Effector CD4-positive, alpha-beta T cell (primary cell): Measurements from ENCODE around the gene RD3L. TPM values are rescaled to one million over a fixed set of nuclear protein-coding genes. Genes with fewer than 3 reads are reported as not detected.
"Not testable (repeated sequence)": the region's sequence is repeated elsewhere in the genome, so short reads cannot be mapped to it uniquely, and the experiment has no call there.

Experiments used
- DNase-seq: peaks from one replicate; pipeline ENCODE4 v3.0.0-alpha.2; 2020
- total RNA-seq: gene quantifications from one replicate; lab custom pipeline; 2026; lab: John Stamatoyannopoulos, UW

Gene RD3L
- total RNA-seq: not detected

DNA sequence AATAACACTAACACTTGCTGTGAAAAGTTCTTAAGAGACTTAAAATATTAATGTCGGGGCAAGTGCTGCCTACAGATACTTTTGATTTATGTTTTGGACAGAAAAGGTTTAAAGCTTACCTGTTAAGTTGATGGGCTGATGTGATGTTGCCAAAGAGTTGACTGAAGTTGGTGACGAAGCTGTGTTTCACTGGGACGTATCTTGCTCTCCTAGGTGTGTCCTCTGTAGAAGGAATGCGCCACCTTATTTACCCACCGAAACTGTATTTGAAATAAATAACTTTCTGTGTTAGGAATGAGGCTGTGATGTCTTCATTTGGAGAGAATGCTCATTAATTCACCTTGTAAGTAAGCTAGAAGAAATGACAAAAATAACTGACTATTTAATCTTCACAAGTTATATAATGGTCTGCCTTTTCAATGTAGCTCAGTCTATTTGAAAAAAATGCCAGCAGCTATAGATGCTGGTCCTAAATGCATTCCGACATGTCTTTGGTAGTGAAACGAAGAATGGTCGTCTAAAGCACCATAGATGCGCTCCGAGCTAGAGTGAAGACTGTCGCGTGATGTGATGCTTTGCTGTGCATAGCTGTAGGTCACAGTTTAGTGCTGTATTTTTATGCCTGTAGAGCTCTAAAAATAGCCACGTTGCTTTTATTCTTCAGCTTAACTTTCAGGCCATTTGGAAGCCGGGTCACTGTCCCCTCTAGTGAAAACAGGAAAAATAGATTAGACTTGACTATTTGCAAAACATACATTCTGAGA, at the start of gene RD3L:
Gene RD3L (minus strand): TSS at position 557 of the 764 bp plus-strand sequence. CDS start 834 bp downstream, outside the sequence.
- DNase-seq: no peak

DNA sequence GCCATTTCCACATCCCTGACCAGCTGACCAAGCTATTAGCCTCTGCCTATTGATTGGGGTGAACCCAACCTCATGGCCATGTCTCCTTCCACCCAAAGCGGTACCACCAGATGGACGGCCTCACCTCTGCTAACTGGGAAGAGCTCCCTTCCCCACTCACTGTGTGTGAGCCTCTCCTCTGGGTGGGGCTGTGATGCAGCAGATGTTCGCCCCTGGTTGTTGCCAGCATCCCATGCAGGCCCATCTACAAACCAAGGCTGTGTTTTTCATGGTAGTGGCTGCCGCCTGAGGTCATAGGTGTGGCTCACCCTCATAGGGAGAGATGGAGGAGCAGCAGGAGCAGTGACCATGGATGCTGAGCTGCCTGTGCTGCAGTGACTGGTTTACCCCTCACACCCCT, 47.6 kb upstream of the RD3L start:
- no peak for DNase-seq

DNA sequence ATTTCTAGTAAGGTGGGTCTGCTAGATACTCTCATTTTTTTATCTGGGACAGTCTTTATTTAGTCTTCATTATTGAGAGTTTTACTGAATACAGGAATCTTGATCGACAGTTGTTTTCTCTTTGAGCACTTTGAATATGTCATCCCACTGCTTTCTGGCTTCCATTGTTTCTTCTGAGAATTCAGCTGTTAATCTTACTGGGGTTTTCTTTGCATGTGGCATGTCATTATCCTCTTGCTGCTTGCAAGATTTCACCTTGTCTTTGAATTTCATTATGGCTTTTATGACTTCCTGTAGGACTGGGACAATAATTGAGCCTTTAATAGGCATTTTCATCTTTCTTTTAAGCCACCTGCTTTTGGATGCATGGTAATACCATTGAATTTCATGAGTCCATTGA, 46.7 kb upstream of the RD3L start:
- DNase-seq: no peak

DNA sequence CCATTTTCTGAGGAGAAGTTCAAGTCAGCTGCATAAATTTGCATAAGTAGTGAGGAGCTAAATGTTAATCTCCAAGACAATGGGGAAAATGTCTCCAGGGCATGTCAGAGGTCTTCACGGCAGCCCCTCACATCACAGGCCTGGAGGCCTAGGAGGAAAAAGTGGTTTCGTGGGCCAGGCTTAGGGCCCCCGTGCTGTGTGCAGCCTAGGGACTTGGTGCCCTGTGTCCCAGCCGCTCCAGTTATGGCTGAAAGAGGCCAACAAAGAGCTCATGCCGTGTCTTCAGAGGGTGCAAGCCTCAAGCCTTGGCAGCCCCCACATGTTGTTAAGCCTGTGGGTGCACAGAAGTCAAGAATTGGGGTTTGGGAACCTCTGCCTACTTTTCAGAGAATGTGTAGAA, 41.9 kb upstream of the RD3L start:
- DNase-seq: no peak

DNA sequence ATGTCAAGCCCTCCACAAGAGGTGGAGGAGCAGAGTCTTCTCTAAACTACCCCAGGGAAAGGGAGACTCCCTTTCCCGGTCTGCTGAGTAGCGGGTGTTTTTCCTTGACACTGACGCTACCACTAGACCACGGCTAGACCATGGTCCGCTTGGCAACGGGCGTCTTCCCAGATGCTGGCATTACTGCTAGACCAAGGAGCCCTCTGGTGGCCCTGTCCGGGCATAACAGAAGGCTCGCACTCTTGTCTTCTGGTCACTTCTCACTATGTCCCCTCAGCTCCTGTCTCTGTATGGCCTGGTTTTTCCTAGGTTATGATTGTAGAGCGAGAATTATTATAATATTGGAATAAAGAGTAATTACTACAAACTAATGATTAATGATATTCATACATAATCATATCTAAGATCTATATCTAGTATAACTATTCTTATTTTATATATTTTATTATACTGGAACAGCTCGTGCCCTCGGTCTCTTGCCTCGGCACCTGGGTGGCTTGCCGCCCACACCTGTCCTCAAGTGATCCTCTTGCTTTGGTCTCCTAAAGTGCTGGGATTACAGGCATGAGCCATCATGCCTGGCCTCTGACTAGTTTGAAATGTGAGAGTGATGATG, 38.4 kb upstream of the RD3L start:
- DNase-seq: not testable (repeated sequence)

DNA sequence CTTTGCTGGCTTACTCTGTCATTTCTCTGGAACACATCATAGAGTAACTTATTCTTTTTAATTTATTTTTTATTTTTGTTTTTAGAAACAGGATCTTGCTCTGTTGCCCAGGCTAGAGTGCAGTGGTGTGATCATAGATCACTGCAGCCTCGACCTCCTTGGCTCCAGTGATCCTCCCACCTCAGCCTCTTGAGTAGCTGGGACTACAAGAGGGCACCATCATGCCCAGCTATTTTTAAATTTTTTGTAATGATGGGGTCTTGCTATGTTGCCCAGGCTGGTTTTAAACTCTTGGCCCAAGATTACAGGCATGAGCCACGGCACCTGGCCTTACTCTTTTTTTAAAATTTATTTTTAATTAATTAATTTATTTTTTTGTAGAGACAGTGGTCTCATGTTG, 32.2 kb upstream of the RD3L start:
- no peak for DNase-seq

DNA sequence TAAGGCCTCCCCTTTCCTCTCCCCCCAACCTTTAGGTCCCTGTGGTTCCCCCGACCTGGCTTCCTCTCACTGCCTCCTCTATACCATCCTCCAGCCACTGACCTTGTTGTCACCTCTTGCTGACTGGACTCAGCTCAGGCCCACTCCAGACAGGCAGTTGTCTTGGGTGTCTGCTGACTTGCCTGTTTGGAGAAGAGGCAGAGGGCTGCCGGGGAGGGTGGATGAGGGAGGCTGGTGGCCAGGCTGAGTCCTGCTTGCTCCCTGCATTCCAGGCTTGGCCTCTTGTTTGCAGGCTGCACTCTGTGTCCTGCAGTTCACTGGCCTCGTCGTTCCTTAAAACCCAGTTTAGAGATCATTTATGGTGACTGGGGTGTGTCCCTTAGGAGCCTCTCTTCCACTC, 31.0 kb upstream of the RD3L start:
- DNase-seq: no peak

DNA sequence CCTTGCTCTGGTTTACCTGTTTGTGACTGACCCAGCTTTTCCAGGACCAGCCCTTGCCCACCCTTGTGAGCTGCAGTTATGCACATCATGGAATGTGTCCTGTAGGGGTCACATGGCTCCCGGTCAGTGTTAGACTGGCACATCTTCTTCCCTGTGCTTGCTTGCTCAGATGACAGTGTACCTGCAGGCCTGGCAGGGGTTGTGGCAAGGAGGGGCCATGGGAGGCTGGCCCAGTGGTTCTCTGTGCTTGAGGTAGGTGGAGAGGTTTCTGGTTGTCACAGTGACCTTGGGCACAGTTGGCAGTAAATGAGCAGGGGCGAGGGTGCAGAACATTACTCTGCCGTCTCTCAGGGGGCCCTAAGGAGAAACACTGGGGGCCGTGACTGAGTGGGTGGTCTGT, 27.6 kb upstream of the RD3L start:
- DNase-seq: no peak

DNA sequence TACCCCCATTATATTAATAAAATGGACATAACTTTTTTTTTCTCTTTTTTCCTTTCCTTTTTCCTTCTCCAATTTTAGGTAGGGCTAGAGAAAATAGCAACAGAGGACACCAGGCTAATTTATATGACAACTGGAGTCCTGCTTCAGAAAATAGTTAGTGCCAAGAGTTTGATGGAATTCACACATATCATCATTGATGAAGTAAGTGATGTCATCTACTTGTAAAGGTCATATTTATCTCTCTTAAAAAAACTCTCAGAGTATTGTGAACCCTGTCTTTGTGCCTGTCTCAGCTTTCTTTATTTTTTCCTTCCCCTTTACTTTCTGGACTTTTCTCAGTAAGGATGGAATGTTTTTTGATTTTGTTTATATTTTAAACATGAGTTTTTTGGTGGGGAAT, 24.3 kb upstream of the RD3L start:
- DNase-seq: no peak

DNA sequence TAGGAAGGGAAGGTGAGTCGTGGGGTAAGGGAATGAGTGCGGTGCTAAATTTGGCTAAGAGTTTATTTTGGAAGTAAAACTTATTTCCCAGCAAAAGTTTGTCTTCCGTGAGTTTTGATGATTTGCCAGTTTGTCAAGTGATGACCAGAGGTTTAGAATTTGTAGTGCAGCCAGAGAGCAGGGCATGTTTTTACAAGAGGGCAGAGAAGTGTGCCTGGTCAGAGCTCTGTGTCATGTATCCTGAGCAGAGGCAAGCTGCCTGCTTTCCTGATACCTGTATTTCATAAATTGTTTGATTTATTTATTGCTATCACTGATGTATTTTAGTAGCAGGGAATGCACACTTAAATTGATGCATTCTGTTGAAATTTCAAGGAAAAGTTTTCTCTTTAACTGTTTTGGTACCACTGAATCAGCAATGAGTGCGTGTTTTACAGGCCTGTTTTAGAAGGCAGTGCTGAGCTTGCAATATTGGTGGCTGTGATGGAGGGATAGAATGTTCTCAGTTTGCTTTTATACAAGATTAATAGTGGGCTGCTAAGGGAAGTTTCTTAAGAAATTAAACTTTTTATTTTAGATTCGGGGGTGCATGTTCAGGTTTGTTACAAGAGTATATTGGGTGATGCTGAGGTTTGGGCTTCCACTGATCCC, 19.7 kb upstream of the RD3L start:
- DNase-seq: no peak

DNA sequence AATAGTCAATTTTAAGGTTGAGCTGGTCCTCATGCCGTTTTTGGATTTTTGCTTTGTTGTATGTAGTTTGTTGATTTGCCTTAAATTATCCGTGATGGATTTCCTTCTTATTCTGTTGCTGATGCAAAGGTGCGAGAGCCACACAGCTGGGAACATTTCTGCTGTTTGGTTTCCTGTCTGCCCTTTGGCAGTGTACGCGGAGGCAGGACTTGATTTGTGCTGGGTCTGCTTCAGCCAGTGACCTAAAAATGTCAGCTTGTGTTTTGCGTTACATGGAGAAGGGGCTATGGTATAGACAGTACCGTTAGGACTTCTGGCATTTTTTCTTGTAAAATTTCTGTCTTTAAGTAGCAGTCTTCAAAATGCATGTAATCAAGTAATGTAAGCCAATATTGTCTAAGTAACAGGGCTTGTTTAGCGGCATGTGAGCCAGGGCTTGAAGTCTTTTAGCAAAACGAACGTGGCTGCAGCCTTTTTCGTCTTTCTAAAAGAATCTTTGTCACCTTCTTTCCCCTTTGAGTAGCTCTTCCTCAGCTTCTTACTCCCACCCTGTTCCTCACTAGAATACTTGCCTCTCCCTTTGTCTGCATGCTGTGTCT, 18.2 kb upstream of the RD3L start:
- no peak for DNase-seq

DNA sequence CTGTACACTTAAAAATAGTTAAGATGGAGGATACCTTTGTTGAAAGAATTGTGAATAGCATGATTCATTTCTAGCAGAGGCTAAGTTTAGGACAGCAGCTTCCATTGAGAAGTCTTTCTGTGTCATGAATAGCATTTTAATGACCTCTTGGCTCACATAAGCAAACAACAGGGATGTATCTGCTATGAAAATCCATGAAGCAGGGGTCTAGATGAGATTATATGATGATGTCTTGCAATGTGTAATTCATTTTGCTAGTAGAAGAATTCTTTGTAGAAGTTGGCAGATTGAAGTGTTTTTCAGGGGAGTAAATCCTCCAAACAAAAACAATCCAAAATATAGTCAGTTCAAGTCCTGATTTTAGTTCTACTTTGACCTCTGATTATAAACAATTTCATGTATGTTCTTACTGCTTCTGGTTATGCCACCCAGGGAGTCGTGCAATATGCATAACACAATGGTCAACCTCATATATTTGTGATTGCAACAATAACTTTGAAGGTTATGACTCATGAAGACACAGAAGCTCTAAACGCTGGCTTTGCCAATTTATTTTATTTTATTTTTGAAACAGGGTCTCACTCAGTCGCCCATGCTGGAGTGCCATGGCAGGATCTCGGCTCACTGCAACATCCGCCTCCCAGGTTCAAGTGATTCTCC, 6.9 kb upstream of the RD3L start:
- DNase-seq: no peak

DNA sequence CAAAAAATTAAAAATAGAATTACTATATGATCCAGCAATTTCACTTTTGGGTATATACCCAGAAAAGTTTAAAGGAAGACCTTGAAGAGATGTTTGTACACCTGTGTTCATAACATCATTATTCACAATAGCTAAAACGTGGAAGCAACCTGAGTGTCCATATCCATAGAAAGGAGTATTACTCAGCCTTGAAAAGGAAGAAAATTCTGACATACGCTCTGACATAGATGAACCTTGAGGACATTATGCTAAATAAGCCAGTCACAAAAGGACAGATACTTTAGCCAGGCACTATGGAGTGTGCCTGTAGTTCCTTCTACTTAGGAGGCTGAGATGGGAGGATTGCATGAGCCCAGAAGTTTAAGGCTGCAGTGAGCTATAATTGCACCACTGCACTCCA, 6.1 kb upstream of the RD3L start:
- DNase-seq: no peak

DNA sequence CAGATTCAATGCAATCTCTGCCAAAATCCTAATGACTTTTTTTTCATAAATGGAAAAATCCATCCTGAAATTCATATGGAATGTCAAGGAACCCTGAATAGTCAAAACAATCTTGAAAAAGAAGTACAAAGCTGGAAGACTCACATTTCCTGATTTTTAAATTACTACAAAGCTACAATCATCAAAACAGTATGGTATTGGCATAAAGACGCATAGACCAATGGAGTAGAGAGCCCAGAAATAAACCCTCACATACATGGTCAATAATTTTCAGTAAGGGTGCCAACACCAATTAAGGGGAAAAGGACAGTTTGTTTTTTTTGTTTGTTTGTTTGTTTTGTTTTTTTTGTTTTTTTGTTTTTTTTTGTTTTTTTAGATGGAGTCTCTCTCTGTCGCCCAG, 4.6 kb upstream of the RD3L start:
- no peak for DNase-seq

DNA sequence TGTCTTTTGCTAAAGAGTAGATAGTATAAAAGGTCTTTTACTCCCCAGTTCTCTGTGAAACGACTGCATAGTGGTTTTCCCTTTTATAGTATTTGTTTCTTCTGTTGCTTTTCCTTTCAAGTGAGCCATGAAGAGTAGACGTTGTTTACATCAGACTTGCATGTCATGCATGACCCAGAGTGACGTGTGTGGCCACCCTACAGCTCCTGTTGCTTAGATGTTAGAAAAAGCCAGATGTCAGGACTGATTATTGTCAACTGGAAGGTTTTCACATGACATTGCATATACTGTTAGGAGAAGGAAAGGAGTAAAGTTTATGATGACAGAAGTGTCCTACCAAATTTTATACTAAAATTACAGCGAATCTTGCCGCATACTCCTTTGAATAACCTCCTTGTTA, 1.3 kb upstream of the RD3L start:
- DNase-seq: no peak

DNA sequence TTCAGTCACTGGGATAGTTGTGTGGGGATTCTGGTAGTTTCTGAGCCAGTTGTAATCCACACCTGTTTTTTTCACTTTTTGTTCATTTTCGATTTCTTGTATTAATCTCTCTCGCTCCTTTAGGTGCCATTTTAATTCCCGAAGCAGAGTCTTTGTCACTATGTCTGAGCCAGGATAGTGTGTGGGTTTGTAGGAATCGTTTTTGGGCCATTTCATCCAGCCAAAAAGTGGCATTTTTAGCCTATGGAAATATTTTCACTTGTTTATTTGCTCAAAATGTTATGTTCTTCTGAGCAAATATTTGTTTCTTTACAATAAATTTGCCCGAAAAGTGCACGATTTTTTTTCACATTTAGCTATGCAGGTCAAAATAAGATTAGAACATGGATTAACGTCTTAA, 867 bp downstream of the RD3L start:
- no peak for DNase-seq

DNA sequence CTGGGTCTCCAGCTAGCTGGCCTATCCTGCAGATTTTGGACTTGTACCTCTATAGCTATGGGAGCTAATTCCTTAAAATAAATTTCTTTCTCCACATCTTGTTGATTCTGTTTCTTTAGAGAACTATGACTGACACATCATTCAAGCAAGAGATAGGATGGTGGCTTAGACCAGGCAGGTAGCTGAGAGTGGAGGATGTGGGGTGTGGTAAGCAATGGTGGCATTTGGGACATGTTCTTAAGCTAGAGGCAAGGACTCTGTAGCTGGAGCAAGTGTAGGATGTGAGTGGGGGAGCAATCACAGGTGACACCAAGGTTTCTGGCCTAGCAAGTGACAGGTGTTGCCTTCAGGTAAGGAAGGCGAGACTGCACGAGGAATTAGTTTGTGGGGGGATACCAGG, 7.2 kb downstream of the RD3L start:
- DNase-seq: no peak

DNA sequence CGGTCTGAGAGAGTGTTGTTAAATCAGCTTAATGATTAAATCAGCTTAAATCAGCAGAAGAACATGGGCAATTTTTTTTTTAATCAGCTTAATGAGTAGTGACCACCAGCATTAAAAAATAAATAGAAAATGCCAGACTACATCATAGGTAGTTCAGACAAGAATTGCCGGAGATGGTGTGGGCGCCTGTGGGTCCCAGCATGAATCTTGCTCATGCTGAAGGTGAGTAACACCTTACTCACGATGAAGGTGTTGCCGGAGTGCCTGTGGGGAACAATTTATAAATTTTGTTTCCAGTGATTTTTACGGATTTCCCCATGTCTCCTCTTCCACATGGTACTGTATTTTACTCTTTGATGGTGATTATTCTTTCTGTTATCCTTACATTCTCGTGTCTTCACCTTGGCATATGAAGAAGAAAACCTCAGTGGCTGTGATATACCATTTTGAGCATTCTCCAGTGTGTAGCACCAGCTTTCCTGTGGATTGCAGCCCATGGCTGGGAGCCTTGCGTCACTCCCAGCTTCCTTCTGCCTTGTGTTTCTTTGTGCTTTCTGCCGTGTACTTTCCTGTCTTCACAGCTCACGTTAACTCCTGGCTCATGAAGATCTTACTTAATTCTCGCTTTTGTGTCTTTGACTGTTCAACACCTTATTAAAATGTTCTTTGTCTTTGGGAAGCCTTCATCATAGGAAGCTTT, 9.4 kb downstream of the RD3L start:
- DNase-seq: no peak

DNA sequence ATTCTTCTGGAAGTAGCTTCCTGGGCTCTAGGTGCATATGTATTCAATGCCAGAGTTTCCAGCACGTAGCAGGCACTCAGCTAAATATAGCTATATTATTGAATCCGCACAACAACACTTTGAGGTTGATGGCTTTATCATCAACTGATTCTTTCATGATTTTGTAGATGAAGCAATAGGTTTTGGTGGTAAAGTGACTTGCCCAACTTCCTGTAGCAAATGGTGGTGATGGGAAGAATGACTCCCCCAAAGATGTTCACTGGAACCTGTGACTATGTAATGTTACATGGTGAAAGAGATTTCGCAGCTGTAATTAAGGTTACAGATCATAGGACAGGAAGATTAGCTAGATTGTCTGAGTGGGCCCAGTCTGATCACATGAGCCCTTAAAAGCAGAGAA, 10.9 kb downstream of the RD3L start:
- DNase-seq: no peak

DNA sequence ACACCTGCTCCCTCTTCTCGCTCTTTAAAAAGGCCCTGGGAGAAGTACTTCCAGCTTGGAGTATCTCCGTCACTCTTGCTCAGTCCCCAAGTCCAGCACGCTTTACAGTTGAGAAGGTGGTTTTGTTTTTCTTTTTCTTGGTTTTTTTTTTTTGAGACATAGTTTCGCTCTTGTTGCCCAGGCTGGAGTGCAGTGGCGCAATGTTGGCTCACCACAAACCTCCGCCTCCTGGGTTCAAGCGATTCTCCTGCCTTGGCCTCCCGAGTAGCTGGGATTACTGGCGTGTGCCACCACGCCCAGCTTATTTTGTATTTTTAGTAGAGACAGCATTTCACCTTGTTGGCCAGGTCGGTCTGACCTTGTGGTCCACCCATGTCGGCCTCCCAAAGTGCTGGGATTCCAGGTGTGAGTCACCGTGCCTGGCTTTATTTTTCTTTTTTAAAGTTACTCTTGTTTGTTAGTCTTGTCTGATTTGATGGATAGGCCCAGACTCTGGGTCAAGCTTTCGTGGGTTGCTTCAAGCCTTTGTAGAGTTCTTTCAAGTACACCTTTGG, 12.2 kb downstream of the RD3L start:
- no peak for DNase-seq

DNA sequence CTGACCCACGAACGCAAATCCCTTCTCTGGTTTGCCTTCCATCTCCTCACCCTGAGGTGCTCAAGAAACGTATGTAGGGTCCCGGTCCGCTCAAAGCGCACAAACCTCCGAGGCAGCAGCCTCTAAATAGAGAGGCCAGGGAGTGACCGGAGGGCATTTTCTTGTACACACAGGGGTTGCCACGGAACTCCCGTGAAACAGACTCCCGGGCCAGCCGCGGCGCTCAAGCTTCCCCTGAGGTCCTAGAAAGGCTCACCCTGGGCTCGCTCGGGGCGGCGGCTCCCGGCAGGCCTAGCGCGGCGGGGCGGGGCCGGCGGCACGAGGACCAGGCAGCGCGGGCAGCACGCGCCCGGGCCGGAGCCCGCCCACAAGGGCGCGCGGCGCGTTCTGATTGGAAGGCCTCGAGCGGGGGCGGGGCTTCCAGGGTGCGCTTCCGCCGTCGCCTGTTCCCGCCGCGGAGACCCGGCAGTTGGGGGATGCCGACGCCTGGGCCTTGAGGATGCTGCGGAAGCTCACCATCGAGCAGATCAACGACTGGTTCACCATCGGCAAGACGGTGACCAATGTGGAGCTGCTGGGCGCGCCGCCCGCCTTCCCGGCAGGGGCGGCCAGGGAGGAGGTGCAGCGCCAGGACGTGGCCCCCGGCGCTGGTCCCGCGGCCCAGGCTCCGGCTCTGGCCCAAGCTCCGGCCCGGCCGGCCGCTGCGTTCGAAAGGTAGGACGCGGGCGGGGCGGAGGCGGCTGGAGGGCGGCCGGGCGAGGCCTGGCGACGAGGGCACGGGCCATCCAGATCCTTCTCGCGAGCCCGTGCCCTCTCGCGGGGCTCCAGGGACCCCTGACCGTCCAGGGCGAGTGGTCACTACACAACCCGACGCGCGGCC, 14.1 kb downstream of the RD3L start, which contains the start of gene TDRD9:
Gene TDRD9 (plus strand): TSS at position 446 of the 880 bp plus-strand sequence. CDS start 54 bp downstream, at position 500.
- no peak for DNase-seq
